GM12878 (cell line): Measurements from ENCODE around the gene GABRB1. TPM values are rescaled to one million over a fixed set of nuclear protein-coding genes. Genes with fewer than 3 reads are reported as not detected.

Experiments used
- CBX5 ChIP-seq: sonication (generic); IDR thresholded peaks from 2 replicates; pipeline ENCODE4 v1.6.1; 2016; ENCODE audit warnings: low read depth, moderate library complexity, mild to moderate bottlenecking, inconsistent platforms
- DPF2 ChIP-seq: fragments of 450-650 bp; IDR thresholded peaks from 2 replicates; pipeline ENCODE4 v1.6.1; 2017; ENCODE audit warnings: mild to moderate bottlenecking
- ETV6 ChIP-seq, 2 experiments: fragments of 450-650 bp in 1 of 2; IDR thresholded peaks in 1 of 2; conservative IDR thresholded peaks in 1 of 2; 2 replicates each; pipeline ENCODE4 v1.6.1; 2014; ENCODE audit warnings: antibody characterized with exemption in 1 of 2, borderline replicate concordance in 1 of 2, low read depth in 1 of 2, mild to moderate bottlenecking in 1 of 2, moderate library complexity in 1 of 2
- EZH2 ChIP-seq: IDR thresholded peaks from 2 replicates; pipeline ENCODE4 v1.6.1; 2012; ENCODE audit warnings: low read depth, mild to moderate bottlenecking, control low read depth, inconsistent platforms, low read length, borderline replicate concordance; ENCODE audit not compliant: control insufficient read depth
- HDGF ChIP-seq: fragments of 450-650 bp; IDR thresholded peaks from 2 replicates; pipeline ENCODE4 v1.6.1; 2016; ENCODE audit warnings: antibody characterized with exemption
- IKZF1 ChIP-seq: fragments of 450-650 bp; conservative IDR thresholded peaks from 2 replicates; pipeline ENCODE4 v1.6.1; 2017; ENCODE audit warnings: antibody characterized with exemption, mild to moderate bottlenecking
- IRF4 ChIP-seq: IDR thresholded peaks from 2 replicates; pipeline ENCODE4 v1.6.1; 2011; ENCODE audit warnings: low read depth, low read length
- NFIC ChIP-seq: IDR thresholded peaks from 2 replicates; pipeline ENCODE4 v1.6.1; 2012; ENCODE audit warnings: low read depth, mild to moderate bottlenecking, inconsistent platforms, low read length, moderate library complexity
- NFYB ChIP-seq: IDR thresholded peaks from 2 replicates; pipeline ENCODE4 v1.6.1; 2011; ENCODE audit warnings: low read depth, mild to moderate bottlenecking, low read length, improper control_type of control experiment, moderate library complexity; ENCODE audit not compliant: insufficient read depth
- PML ChIP-seq: IDR thresholded peaks from 2 replicates; pipeline ENCODE4 v1.6.1; 2012; ENCODE audit warnings: low read length, inconsistent platforms
- RAD51 ChIP-seq: fragments of 450-650 bp; IDR thresholded peaks from 2 replicates; pipeline ENCODE4 v1.6.1; 2016; ENCODE audit warnings: moderate library complexity, mild to moderate bottlenecking, inconsistent platforms
- RB1 ChIP-seq: fragments of 450-650 bp; formaldehyde crosslinking; IDR thresholded peaks from 2 replicates; pipeline ENCODE4 v1.6.1; 2017; ENCODE audit warnings: mild to moderate bottlenecking, borderline replicate concordance
- RBBP5 ChIP-seq: fragments of 200-600 bp; sonication (generic); conservative IDR thresholded peaks from 2 replicates; pipeline ENCODE4 v1.6.1; 2016
- SIN3A ChIP-seq: IDR thresholded peaks from 2 replicates; pipeline ENCODE4 v1.6.1; 2012; ENCODE audit warnings: low read depth, low read length, improper control_type of control experiment
- SMAD5 ChIP-seq: IDR thresholded peaks from 2 replicates; pipeline ENCODE4 v1.6.1; 2016; ENCODE audit warnings: antibody characterized with exemption, low read depth
- TCF12 ChIP-seq: IDR thresholded peaks from 2 replicates; pipeline ENCODE4 v1.6.1; 2011; ENCODE audit warnings: low read depth, mild to moderate bottlenecking, low read length
- ZNF622 ChIP-seq: fragments of 450-650 bp; IDR thresholded peaks from 2 replicates; pipeline ENCODE4 v1.6.1; 2017; ENCODE audit warnings: mild to moderate bottlenecking, inconsistent platforms
- ZSCAN29 ChIP-seq: fragments of 450-650 bp; IDR thresholded peaks from 2 replicates; pipeline ENCODE4 v1.6.1; 2017; ENCODE audit warnings: mild to moderate bottlenecking, moderate library complexity
- polyA plus RNA-seq, 11 experiments: library from polyadenylated mRNA; depleted of rRNA in 4 of 11; unstranded in 6 of 11; stranded (reverse) in 5 of 11; fragments of >200 nt; fragmentation: Nextera tagmentation in 4 of 11; fragmentation: Illumina TruSeq in 1 of 11; extraction: Ambion mirVana in 4 of 11; extraction: Trizol in 1 of 11; gene quantifications; 1 replicate in 1 of 11; 2 replicates in 10 of 11; pipeline versions ENCODE4 v1.2.1 to v1.2.3, GENCODE V29; 2011 to 2016; ENCODE audit warnings: inconsistent platforms in 2 of 11, missing spikeins in 2 of 11, low read depth in 1 of 11
- total RNA-seq, 4 experiments: library from RNA; depleted of rRNA in 3 of 4; stranded (reverse); fragments of >200 nt in 3 of 4; fragmentation: Illumina TruSeq in 1 of 4; extraction: Trizol in 1 of 4; gene quantifications; 2 replicates each; pipeline versions ENCODE4 v1.2.1 to v1.2.3, GENCODE V29; 2013 to 2021
- TF ChIP-seq, protein P1 (sequence below): fragments of 450-650 bp; IDR thresholded peaks from 2 replicates; pipeline ENCODE4 v1.6.1; 2017; ENCODE audit warnings: antibody characterized with exemption, mild to moderate bottlenecking, moderate library complexity
- TF ChIP-seq, protein P2 (sequence below): IDR thresholded peaks from 2 replicates; pipeline ENCODE4 v1.6.1; 2011; ENCODE audit warnings: mild to moderate bottlenecking, low read depth, low read length, moderate library complexity; ENCODE audit not compliant: insufficient replicate concordance
- TF ChIP-seq, protein P3 (sequence below): fragments of 450-650 bp; IDR thresholded peaks from 2 replicates; pipeline ENCODE4 v1.6.1; 2016; ENCODE audit warnings: mild to moderate bottlenecking
- TF ChIP-seq, protein P4 (sequence below): fragments of 450-650 bp; IDR thresholded peaks from 2 replicates; pipeline ENCODE4 v1.6.1; 2018; ENCODE audit warnings: mild to moderate bottlenecking, low read depth, moderate library complexity; ENCODE audit not compliant: partially characterized antibody
- TF ChIP-seq, protein P5 (sequence below): IDR thresholded peaks from 2 replicates; pipeline ENCODE4 v1.6.1; 2012; ENCODE audit warnings: low read depth, low read length, improper control_type of control experiment

GABRB1 gene
- total and polyA plus RNA-seq, 10 of the 15 experiments (the other 5 are each of a cell fraction or from before 2014, with no cell fraction given) = 0.13 to 0.92 TPM; not detected in 8

DNA sequence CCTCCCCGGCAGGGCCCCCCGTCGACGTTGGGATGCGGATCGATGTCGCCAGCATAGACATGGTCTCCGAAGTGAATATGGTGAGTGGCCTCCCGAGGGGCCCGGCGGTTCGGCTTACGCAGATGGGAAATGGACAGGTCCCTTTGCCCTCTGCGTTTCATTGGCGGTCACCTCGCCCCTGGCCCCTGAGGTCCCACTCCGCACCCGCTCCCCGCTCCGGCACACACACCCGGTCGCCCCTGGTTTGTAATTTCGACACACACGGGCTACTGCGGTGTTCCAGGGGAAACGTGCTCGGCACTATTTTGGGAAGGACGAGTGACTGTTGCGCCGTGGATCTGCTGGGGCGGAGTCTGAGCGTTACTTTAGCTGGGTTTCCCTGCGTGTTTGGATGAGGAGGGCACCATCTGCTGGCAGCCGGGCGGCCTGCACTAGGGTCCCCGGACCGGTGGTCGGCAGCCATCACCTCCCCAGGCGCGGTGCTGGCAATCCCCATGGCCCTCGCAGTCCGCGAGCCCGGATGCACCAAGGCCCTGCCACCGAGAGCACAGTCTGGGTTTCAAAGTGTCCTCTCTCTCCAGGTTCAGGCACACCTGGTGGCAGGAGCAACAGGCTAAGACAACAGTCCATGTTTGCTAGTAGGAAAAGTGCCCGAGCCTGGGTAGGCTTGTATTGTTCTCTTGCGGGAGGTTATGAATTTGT is 1.2 kb downstream of the GABRB1 start (continued):
- TF ChIP-seq, protein P1, sequence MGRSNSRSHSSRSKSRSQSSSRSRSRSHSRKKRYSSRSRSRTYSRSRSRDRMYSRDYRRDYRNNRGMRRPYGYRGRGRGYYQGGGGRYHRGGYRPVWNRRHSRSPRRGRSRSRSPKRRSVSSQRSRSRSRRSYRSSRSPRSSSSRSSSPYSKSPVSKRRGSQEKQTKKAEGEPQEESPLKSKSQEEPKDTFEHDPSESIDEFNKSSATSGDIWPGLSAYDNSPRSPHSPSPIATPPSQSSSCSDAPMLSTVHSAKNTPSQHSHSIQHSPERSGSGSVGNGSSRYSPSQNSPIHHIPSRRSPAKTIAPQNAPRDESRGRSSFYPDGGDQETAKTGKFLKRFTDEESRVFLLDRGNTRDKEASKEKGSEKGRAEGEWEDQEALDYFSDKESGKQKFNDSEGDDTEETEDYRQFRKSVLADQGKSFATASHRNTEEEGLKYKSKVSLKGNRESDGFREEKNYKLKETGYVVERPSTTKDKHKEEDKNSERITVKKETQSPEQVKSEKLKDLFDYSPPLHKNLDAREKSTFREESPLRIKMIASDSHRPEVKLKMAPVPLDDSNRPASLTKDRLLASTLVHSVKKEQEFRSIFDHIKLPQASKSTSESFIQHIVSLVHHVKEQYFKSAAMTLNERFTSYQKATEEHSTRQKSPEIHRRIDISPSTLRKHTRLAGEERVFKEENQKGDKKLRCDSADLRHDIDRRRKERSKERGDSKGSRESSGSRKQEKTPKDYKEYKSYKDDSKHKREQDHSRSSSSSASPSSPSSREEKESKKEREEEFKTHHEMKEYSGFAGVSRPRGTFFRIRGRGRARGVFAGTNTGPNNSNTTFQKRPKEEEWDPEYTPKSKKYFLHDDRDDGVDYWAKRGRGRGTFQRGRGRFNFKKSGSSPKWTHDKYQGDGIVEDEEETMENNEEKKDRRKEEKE = no peak
- TF ChIP-seq HDGF = no peak
- no peak for TF ChIP-seq CBX5
- TF ChIP-seq, protein P2, sequence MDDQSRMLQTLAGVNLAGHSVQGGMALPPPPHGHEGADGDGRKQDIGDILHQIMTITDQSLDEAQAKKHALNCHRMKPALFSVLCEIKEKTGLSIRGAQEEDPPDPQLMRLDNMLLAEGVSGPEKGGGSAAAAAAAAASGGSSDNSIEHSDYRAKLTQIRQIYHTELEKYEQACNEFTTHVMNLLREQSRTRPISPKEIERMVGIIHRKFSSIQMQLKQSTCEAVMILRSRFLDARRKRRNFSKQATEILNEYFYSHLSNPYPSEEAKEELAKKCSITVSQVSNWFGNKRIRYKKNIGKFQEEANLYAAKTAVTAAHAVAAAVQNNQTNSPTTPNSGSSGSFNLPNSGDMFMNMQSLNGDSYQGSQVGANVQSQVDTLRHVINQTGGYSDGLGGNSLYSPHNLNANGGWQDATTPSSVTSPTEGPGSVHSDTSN = no peak
- TF ChIP-seq TCF12 = no peak
- TF ChIP-seq ETV6 (conservative IDR thresholded peaks at IDR 0.05 in 1 of 2, IDR thresholded peaks at IDR 0.05 in 1 of 2; ENCODE audit: borderline replicate concordance in 1 of 2, low read depth in 1 of 2) = no peak
- TF ChIP-seq ZSCAN29 = no peak
- no peak for TF ChIP-seq EZH2
- TF ChIP-seq RBBP5 = no peak
- TF ChIP-seq DPF2 = no peak
- TF ChIP-seq NFYB = no peak
- TF ChIP-seq IKZF1 = peak; percentile 49; the same call in 1 of the 2 replicates
- TF ChIP-seq PML = no peak
- TF ChIP-seq SIN3A = no peak
- TF ChIP-seq, protein P3, sequence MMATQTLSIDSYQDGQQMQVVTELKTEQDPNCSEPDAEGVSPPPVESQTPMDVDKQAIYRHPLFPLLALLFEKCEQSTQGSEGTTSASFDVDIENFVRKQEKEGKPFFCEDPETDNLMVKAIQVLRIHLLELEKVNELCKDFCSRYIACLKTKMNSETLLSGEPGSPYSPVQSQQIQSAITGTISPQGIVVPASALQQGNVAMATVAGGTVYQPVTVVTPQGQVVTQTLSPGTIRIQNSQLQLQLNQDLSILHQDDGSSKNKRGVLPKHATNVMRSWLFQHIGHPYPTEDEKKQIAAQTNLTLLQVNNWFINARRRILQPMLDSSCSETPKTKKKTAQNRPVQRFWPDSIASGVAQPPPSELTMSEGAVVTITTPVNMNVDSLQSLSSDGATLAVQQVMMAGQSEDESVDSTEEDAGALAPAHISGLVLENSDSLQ = no peak
- TF ChIP-seq NFIC = no peak
- no peak for TF ChIP-seq ZNF622
- no peak for TF ChIP-seq SMAD5
- TF ChIP-seq IRF4 = no peak
- no peak for TF ChIP-seq RAD51
- TF ChIP-seq, protein P4, sequence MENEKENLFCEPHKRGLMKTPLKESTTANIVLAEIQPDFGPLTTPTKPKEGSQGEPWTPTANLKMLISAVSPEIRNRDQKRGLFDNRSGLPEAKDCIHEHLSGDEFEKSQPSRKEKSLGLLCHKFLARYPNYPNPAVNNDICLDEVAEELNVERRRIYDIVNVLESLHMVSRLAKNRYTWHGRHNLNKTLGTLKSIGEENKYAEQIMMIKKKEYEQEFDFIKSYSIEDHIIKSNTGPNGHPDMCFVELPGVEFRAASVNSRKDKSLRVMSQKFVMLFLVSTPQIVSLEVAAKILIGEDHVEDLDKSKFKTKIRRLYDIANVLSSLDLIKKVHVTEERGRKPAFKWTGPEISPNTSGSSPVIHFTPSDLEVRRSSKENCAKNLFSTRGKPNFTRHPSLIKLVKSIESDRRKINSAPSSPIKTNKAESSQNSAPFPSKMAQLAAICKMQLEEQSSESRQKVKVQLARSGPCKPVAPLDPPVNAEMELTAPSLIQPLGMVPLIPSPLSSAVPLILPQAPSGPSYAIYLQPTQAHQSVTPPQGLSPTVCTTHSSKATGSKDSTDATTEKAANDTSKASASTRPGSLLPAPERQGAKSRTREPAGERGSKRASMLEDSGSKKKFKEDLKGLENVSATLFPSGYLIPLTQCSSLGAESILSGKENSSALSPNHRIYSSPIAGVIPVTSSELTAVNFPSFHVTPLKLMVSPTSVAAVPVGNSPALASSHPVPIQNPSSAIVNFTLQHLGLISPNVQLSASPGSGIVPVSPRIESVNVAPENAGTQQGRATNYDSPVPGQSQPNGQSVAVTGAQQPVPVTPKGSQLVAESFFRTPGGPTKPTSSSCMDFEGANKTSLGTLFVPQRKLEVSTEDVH = no peak
- peak; percentile 72; the same call in 1 of the 2 replicates for TF ChIP-seq RB1
- TF ChIP-seq, protein P5, sequence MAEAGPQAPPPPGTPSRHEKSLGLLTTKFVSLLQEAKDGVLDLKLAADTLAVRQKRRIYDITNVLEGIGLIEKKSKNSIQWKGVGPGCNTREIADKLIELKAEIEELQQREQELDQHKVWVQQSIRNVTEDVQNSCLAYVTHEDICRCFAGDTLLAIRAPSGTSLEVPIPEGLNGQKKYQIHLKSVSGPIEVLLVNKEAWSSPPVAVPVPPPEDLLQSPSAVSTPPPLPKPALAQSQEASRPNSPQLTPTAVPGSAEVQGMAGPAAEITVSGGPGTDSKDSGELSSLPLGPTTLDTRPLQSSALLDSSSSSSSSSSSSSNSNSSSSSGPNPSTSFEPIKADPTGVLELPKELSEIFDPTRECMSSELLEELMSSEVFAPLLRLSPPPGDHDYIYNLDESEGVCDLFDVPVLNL = no peak
